WTC11 (cell line): ENCODE data around the gene FBLL1. TPM values are rescaled to one million over a fixed set of nuclear protein-coding genes. Genes with fewer than 3 reads are reported as not detected.

Experiments
- ARID4B ChIP-seq: sonication (generic); formaldehyde crosslinking; IDR thresholded peaks from 2 replicates; pipeline ENCODE4 v1.8.0; 2023; ENCODE audit warnings: missing genetic modification reagents, mild to moderate bottlenecking, borderline replicate concordance
- ATF2 ChIP-seq: sonication (generic); formaldehyde crosslinking; IDR thresholded peaks from 2 replicates; pipeline ENCODE4 v1.8.1; 2022; ENCODE audit warnings: low read depth, missing genetic modification reagents, borderline replicate concordance
- CBFB ChIP-seq: sonication (generic); formaldehyde crosslinking; IDR thresholded peaks from 2 replicates; pipeline ENCODE4 v1.8.1; 2022; ENCODE audit warnings: mild to moderate bottlenecking, low read depth, missing genetic modification reagents
- CREB1 ChIP-seq: sonication (generic); formaldehyde crosslinking; IDR thresholded peaks from 2 replicates; pipeline ENCODE4 v1.8.0; 2023; ENCODE audit warnings: mild to moderate bottlenecking, missing genetic modification reagents
- CREM ChIP-seq: sonication (generic); formaldehyde crosslinking; IDR thresholded peaks from 2 replicates; pipeline ENCODE4 v1.8.1; 2022; ENCODE audit warnings: mild to moderate bottlenecking, missing genetic modification reagents, moderate library complexity
- EMX1 ChIP-seq: fragments of 250-450 bp; sonication (Bioruptor Pico); IDR thresholded peaks from 2 replicates; pipeline ENCODE4 v1.8.0; 2021; ENCODE audit warnings: mild to moderate bottlenecking
- ETV6 ChIP-seq: sonication (generic); formaldehyde crosslinking; IDR thresholded peaks from 2 replicates; pipeline ENCODE4 v1.8.1; 2022; ENCODE audit warnings: mild to moderate bottlenecking, missing genetic modification reagents
- FOXK1 ChIP-seq: sonication (generic); formaldehyde crosslinking; IDR thresholded peaks from 2 replicates; pipeline ENCODE4 v1.8.0; 2022; ENCODE audit warnings: mild to moderate bottlenecking, moderate library complexity, missing genetic modification reagents
- FOXP1 ChIP-seq: sonication (generic); formaldehyde crosslinking; IDR thresholded peaks from 2 replicates; pipeline ENCODE4 v1.8.0; 2022; ENCODE audit warnings: missing genetic modification reagents, mild to moderate bottlenecking, moderate library complexity, borderline replicate concordance
- GABPB1 ChIP-seq: sonication (generic); formaldehyde crosslinking; IDR thresholded peaks from 2 replicates; pipeline ENCODE4 v1.8.1; 2023; ENCODE audit warnings: mild to moderate bottlenecking, missing genetic modification reagents
- GRHL2 ChIP-seq: fragments of 250-450 bp; sonication (Bioruptor Pico); IDR thresholded peaks from 2 replicates; pipeline ENCODE4 v1.8.0; 2022; ENCODE audit warnings: mild to moderate bottlenecking, moderate library complexity; ENCODE audit not compliant: insufficient replicate concordance, severe bottlenecking
- GTF2I ChIP-seq: fragments of 250-450 bp; sonication (Bioruptor Pico); conservative IDR thresholded peaks from 2 replicates; pipeline ENCODE4 v1.4.0; 2021; ENCODE audit warnings: mild to moderate bottlenecking
- IRF1 ChIP-seq: sonication (generic); formaldehyde crosslinking; IDR thresholded peaks from 2 replicates; pipeline ENCODE4 v1.8.0; 2023; ENCODE audit warnings: missing genetic modification reagents
- IRF2 ChIP-seq: sonication (generic); formaldehyde crosslinking; IDR thresholded peaks from 2 replicates; pipeline ENCODE4 v1.8.0; 2022; ENCODE audit warnings: low read depth, missing genetic modification reagents, borderline replicate concordance
- JUN ChIP-seq: sonication (generic); formaldehyde crosslinking; IDR thresholded peaks from 2 replicates; pipeline ENCODE4 v1.8.0; 2023; ENCODE audit warnings: mild to moderate bottlenecking, missing genetic modification reagents
- NR1H2 ChIP-seq: sonication (generic); formaldehyde crosslinking; IDR thresholded peaks from 2 replicates; pipeline ENCODE4 v1.9.0; 2021; ENCODE audit warnings: mild to moderate bottlenecking, moderate library complexity, missing genetic modification reagents
- NR2C2 ChIP-seq: sonication (generic); formaldehyde crosslinking; IDR thresholded peaks from 2 replicates; pipeline ENCODE4 v1.8.0; 2022; ENCODE audit warnings: mild to moderate bottlenecking, missing genetic modification reagents
- PREB ChIP-seq: sonication (generic); formaldehyde crosslinking; IDR thresholded peaks from 2 replicates; pipeline ENCODE4 v1.8.1; 2022; ENCODE audit warnings: mild to moderate bottlenecking, missing genetic modification reagents, moderate library complexity, borderline replicate concordance
- SMAD3 ChIP-seq: sonication (generic); formaldehyde crosslinking; IDR thresholded peaks from 2 replicates; pipeline ENCODE4 v1.8.0; 2022; ENCODE audit warnings: missing genetic modification reagents, mild to moderate bottlenecking, borderline replicate concordance
- SOX15 ChIP-seq: fragments of 250-450 bp; sonication (Bioruptor Pico); IDR thresholded peaks from 2 replicates; pipeline ENCODE4 v1.9.0; 2021; ENCODE audit warnings: mild to moderate bottlenecking
- TCF7 ChIP-seq: sonication (generic); formaldehyde crosslinking; IDR thresholded peaks from 2 replicates; pipeline ENCODE4 v1.8.0; 2022; ENCODE audit warnings: mild to moderate bottlenecking, low read depth, missing genetic modification reagents, moderate library complexity
- TEAD1 ChIP-seq: sonication (generic); formaldehyde crosslinking; IDR thresholded peaks from 2 replicates; pipeline ENCODE4 v1.8.0; 2022; ENCODE audit warnings: mild to moderate bottlenecking, missing genetic modification reagents
- USF2 ChIP-seq: sonication (generic); formaldehyde crosslinking; IDR thresholded peaks from 2 replicates; pipeline ENCODE4 v1.8.1; 2023; ENCODE audit warnings: mild to moderate bottlenecking, missing genetic modification reagents, moderate library complexity
- ZMAT4 ChIP-seq: fragments of 250-450 bp; sonication (Bioruptor Pico); IDR thresholded peaks from 2 replicates; pipeline ENCODE4 v1.9.0; 2021; ENCODE audit warnings: mild to moderate bottlenecking
- ZNF512 ChIP-seq: sonication (generic); formaldehyde crosslinking; IDR thresholded peaks from 2 replicates; pipeline ENCODE4 v1.8.1; 2022; ENCODE audit warnings: missing genetic modification reagents, borderline replicate concordance
- ZSCAN18 ChIP-seq: fragments of 250-450 bp; sonication (Bioruptor Pico); IDR thresholded peaks from 2 replicates; pipeline ENCODE4 v2.1.2; 2022; ENCODE audit warnings: mild to moderate bottlenecking, moderate library complexity
- total RNA-seq: library from RNA; stranded (reverse); gene quantifications from 3 replicates; pipeline ENCODE4 v1.2.3, GENCODE V29; 2021

FBLL1 gene
- total RNA-seq, 1 experiment from 2014 or later, result 5.3 TPM

GRCh38 chr5:168528521-168529373 lies at the start of gene FBLL1 (continued):
- TF ChIP-seq SMAD3 (CRISPR knock-in tag), result peak; percentile 52; the same call in 1 of the 2 replicates
- peak; percentile 31; the same call in 1 of the 2 replicates for TF ChIP-seq CREB1 (CRISPR knock-in tag)
- no peak for TF ChIP-seq GTF2I
- TF ChIP-seq IRF2 (CRISPR knock-in tag), result no peak
- TF ChIP-seq GRHL2, result no peak
- TF ChIP-seq TEAD1, result 0 out of 2 replicates have a peak, but pooled peaks have one; percentile 32
- no peak; the same call in 1 of the 2 replicates for TF ChIP-seq JUN (CRISPR knock-in tag)
- peak; percentile 64; the same call in 1 of the 2 replicates for TF ChIP-seq FOXP1 (CRISPR knock-in tag)
- no peak for TF ChIP-seq EMX1 (CRISPR knock-in tag)
- no peak for TF ChIP-seq NR1H2 (CRISPR knock-in tag)
- no peak for TF ChIP-seq USF2 (CRISPR knock-in tag)
- TF ChIP-seq ZMAT4, result no peak
- TF ChIP-seq CBFB, result no peak
- peak; percentile 31; the same call in 1 of the 2 replicates for TF ChIP-seq GABPB1 (CRISPR knock-in tag)
- TF ChIP-seq ETV6, result peak; percentile 59; the same call in 1 of the 2 replicates
- peak; percentile 55; the same call in 1 of the 2 replicates for TF ChIP-seq ARID4B (CRISPR knock-in tag)
- no peak; the same call in 1 of the 2 replicates for TF ChIP-seq PREB
- no peak for TF ChIP-seq ZSCAN18 (CRISPR knock-in tag)
- 0 out of 2 replicates have a peak, but pooled peaks have one; percentile 23 for TF ChIP-seq NR2C2 (CRISPR knock-in tag)
- 0 out of 2 replicates have a peak, but pooled peaks have one; percentile 50 for TF ChIP-seq TCF7 (CRISPR knock-in tag)
- peak; percentile 63 for TF ChIP-seq CREM (CRISPR knock-in tag)
- no peak for TF ChIP-seq ATF2 (CRISPR knock-in tag)
- TF ChIP-seq ZNF512, result peak; percentile 99
- no peak for TF ChIP-seq IRF1 (CRISPR knock-in tag)
- TF ChIP-seq FOXK1, result 0 out of 2 replicates have a peak, but pooled peaks have one; percentile 33
- no peak for TF ChIP-seq SOX15 (CRISPR knock-in tag)
